ENCODE measurements around the gene TCOF1. TPM values are rescaled to one million over a fixed set of nuclear protein-coding genes. Genes with fewer than 3 reads are reported as not detected.
A peak's percentile ranks its signal among the peaks of the same experiment; 100 is the strongest.

Gene TCOF1
- total RNA-seq, 2 experiments from 2014 or later: 52.8 to 53.0 TPM

GRCh38 chr5:150363185-150363584 is 5.7 kb downstream of the TCOF1 start:
- ChIA-PET CTCF (interaction anchor here (1.6 to 2.5 kb wide), 2 partner anchors 34 to 74 kb away, joined by 3 to 9 read pairs; no protein-coding TSS in a partner anchor), POLR2A (interaction anchor here (0.9 to 1.9 kb wide), 3 partner anchors 10 to 720 kb away, joined by 3 to 7 read pairs (median 3); partner anchors contain the start of gene CD74)

GRCh38 chr5:150364004-150364403 is 6.5 kb downstream of the TCOF1 start:
- peaks cover 59% of the 10 kb centered on the region for H3K36me3 Mint-ChIP-seq (ENCODE audit: low read depth)
- H3K27me3 Mint-ChIP-seq: no peaks in the 10 kb centered on the region
- no peak overlapping the region for H3K4me3 Mint-ChIP-seq
- no peak for DNase-seq
- H3K4me1 Mint-ChIP-seq: peaks cover 30% of the 10 kb centered on the region
- CTCF ChIA-PET: interaction anchor here (2.5 kb wide), 1 partner anchor 73 kb away, joined by 9 read pairs; no protein-coding TSS in a partner anchor
- POLR2A ChIA-PET: interaction anchor here (0.9 to 1.9 kb wide), 4 partner anchors 9 to 719 kb away, joined by 3 to 7 read pairs (median 3); partner anchors contain the start of gene CD74
- H3K9me3 Mint-ChIP-seq: no peaks in the 10 kb centered on the region
- H3K27ac Mint-ChIP-seq: no peak overlapping the region

More at GRCh38 chr5:150363185-150363584, 5.7 kb downstream of the TCOF1 start:
- no peak for DNase-seq
- peaks cover 38% of the 10 kb centered on the region for H3K4me1 Mint-ChIP-seq
- H3K9me3 Mint-ChIP-seq: no peaks in the 10 kb centered on the region
- no peaks in the 10 kb centered on the region for H3K27me3 Mint-ChIP-seq
- H3K27ac Mint-ChIP-seq: no peak overlapping the region
- peaks cover 55% of the 10 kb centered on the region for H3K36me3 Mint-ChIP-seq (ENCODE audit: low read depth)
- H3K4me3 Mint-ChIP-seq: no peak overlapping the region

GRCh38 chr5:150368526-150368925 is 11.0 kb downstream of the TCOF1 start:
- DNase-seq: no peak
- no peak overlapping the region for H3K27ac Mint-ChIP-seq
- no peak overlapping the region for H3K4me3 Mint-ChIP-seq
- no peaks in the 10 kb centered on the region for H3K27me3 Mint-ChIP-seq
- ChIA-PET CTCF (interaction anchor here (0.9 kb wide), 1 partner anchor 8 kb away, joined by 3 read pairs; no protein-coding TSS in a partner anchor), POLR2A (interaction anchor here (1.4 kb wide), 1 partner anchor 10 kb away, joined by 4 read pairs; no protein-coding TSS in a partner anchor)
- H3K4me1 Mint-ChIP-seq: no peaks in the 10 kb centered on the region
- H3K36me3 Mint-ChIP-seq (ENCODE audit: low read depth): peaks cover 54% of the 10 kb centered on the region
- no peaks in the 10 kb centered on the region for H3K9me3 Mint-ChIP-seq

GRCh38 chr5:150372639-150373038 is 15.1 kb downstream of the TCOF1 start:
- ChIA-PET POLR2A (interaction anchor here (1.8 kb wide), 1 partner anchor 9 kb away, joined by 7 read pairs; no protein-coding TSS in a partner anchor), CTCF (interaction anchor here (1.1 kb wide), 1 partner anchor 63 kb away, joined by 3 read pairs; no protein-coding TSS in a partner anchor)
- H3K27me3 Mint-ChIP-seq: no peaks in the 10 kb centered on the region
- DNase-seq: no peak
- no peaks in the 10 kb centered on the region for H3K9me3 Mint-ChIP-seq
- no peak overlapping the region for H3K27ac Mint-ChIP-seq
- peaks cover 60% of the 10 kb centered on the region for H3K36me3 Mint-ChIP-seq (ENCODE audit: low read depth)
- H3K4me3 Mint-ChIP-seq: no peak overlapping the region
- no peaks in the 10 kb centered on the region for H3K4me1 Mint-ChIP-seq

GRCh38 chr5:150374651-150375050 is 17.2 kb downstream of the TCOF1 start:
- peaks cover 63% of the 10 kb centered on the region for H3K36me3 Mint-ChIP-seq (ENCODE audit: low read depth)
- H3K4me1 Mint-ChIP-seq: no peaks in the 10 kb centered on the region
- ChIA-PET CTCF (no interaction called here), POLR2A (no interaction called here)
- H3K27ac Mint-ChIP-seq: no peak overlapping the region
- H3K4me3 Mint-ChIP-seq: no peak overlapping the region
- DNase-seq: no peak
- no peaks in the 10 kb centered on the region for H3K27me3 Mint-ChIP-seq
- no peaks in the 10 kb centered on the region for H3K9me3 Mint-ChIP-seq

- Mint-ChIP-seq H3K4me3 (no peak overlapping the region), H3K27ac (peak overlapping the region; percentile 32), H3K36me3 (ENCODE audit: low read depth) (peaks cover 57% of the 10 kb centered on the region), H3K27me3 (no peaks in the 10 kb centered on the region), H3K9me3 (no peaks in the 10 kb centered on the region), H3K4me1 (no peaks in the 10 kb centered on the region)
- DNase-seq: no peak
- CTCF ChIA-PET: no interaction called here
- POLR2A ChIA-PET: interaction anchor here (0.9 to 1.9 kb wide), 2 partner anchors 14 to 33 kb away, joined by 3 to 4 read pairs; no protein-coding TSS in a partner anchor
Observed at GRCh38 chr5:150376799-150377771, 19.6 kb downstream of the TCOF1 start.

GRCh38 chr5:150377964-150378694 is 20.6 kb downstream of the TCOF1 start:
- H3K27ac Mint-ChIP-seq: no peak overlapping the region
- H3K27me3 Mint-ChIP-seq: no peaks in the 10 kb centered on the region
- ChIA-PET POLR2A (interaction anchor here (1.9 kb wide), 1 partner anchor 13 kb away, joined by 4 read pairs; no protein-coding TSS in a partner anchor), CTCF (interaction anchor here (0.9 kb wide), 1 partner anchor 58 kb away, joined by 3 read pairs; no protein-coding TSS in a partner anchor)
- no peaks in the 10 kb centered on the region for H3K9me3 Mint-ChIP-seq
- H3K4me1 Mint-ChIP-seq: no peaks in the 10 kb centered on the region
- DNase-seq: no peak
- H3K4me3 Mint-ChIP-seq: no peak overlapping the region
- H3K36me3 Mint-ChIP-seq (ENCODE audit: low read depth): peaks cover 52% of the 10 kb centered on the region

- Mint-ChIP-seq H3K4me1 (no peaks in the 10 kb centered on the region), H3K27ac (no peak overlapping the region), H3K9me3 (no peaks in the 10 kb centered on the region), H3K4me3 (no peak overlapping the region), H3K36me3 (ENCODE audit: low read depth) (peaks cover 49% of the 10 kb centered on the region), H3K27me3 (no peaks in the 10 kb centered on the region)
- POLR2A ChIA-PET: no interaction called here
- DNase-seq: no peak
- CTCF ChIA-PET: no interaction called here
Observed at GRCh38 chr5:150384701-150385100, 27.2 kb downstream of the TCOF1 start.

- no peak overlapping the region for H3K4me3 Mint-ChIP-seq
Observed at GRCh38 chr5:150386024-150386855, 28.7 kb downstream of the TCOF1 start.

GRCh38 chr5:150389531-150390266 is 32.2 kb downstream of the TCOF1 start:
- H3K27me3 Mint-ChIP-seq: no peaks in the 10 kb centered on the region
- H3K9me3 Mint-ChIP-seq: no peaks in the 10 kb centered on the region
- peaks cover 49% of the 10 kb centered on the region for H3K36me3 Mint-ChIP-seq (ENCODE audit: low read depth)
- no peak overlapping the region for H3K27ac Mint-ChIP-seq
- ChIA-PET POLR2A (interaction anchor here (1.4 kb wide), 1 partner anchor 9 kb away, joined by 4 read pairs; no protein-coding TSS in a partner anchor), CTCF (interaction anchor here (0.6 kb wide), 1 partner anchor 21 kb away, joined by 3 read pairs; no protein-coding TSS in a partner anchor)
- H3K4me3 Mint-ChIP-seq: no peak overlapping the region
- H3K4me1 Mint-ChIP-seq: no peaks in the 10 kb centered on the region
- DNase-seq: no peak

More at GRCh38 chr5:150386024-150386855, 28.7 kb downstream of the TCOF1 start:
- Mint-ChIP-seq H3K4me1 (no peaks in the 10 kb centered on the region), H3K27me3 (no peaks in the 10 kb centered on the region), H3K27ac (peak overlapping the region; percentile 7), H3K9me3 (no peaks in the 10 kb centered on the region), H3K36me3 (ENCODE audit: low read depth) (peaks cover 51% of the 10 kb centered on the region)
- ChIA-PET POLR2A (interaction anchor here (0.8 to 2.0 kb wide), 4 partner anchors 10 to 19 kb away, joined by 3 to 6 read pairs (median 3); no protein-coding TSS in a partner anchor), CTCF (interaction anchor here (0.7 to 1.9 kb wide), 2 partner anchors 13 to 35 kb away, joined by 3 to 5 read pairs; no protein-coding TSS in a partner anchor)
- DNase-seq: no peak

- no peak overlapping the region for H3K4me3 Mint-ChIP-seq
- no peak overlapping the region for H3K27ac Mint-ChIP-seq
- CTCF ChIA-PET: no interaction called here
- no peaks in the 10 kb centered on the region for H3K9me3 Mint-ChIP-seq
- POLR2A ChIA-PET: interaction anchor here (0.9 to 1.9 kb wide), 4 partner anchors 8 to 15 kb away, joined by 3 to 6 read pairs (median 4); no protein-coding TSS in a partner anchor
- H3K4me1 Mint-ChIP-seq: no peaks in the 10 kb centered on the region
- H3K36me3 Mint-ChIP-seq (ENCODE audit: low read depth): peaks cover 54% of the 10 kb centered on the region
- no peaks in the 10 kb centered on the region for H3K27me3 Mint-ChIP-seq
- DNase-seq: no peak
Observed at GRCh38 chr5:150391064-150391834, 33.8 kb downstream of the TCOF1 start.
